Measurements from ENCODE around the gene CFAP47. TPM values are rescaled to one million over a fixed set of nuclear protein-coding genes. Genes with fewer than 3 reads are reported as not detected.
"Not testable (repeated sequence)": the region's sequence is repeated elsewhere in the genome, so short reads cannot be mapped to it uniquely, and the experiment has no call there.

Gene CFAP47
- total RNA-seq, 1 experiment from 2014 or later, result 0.21 TPM

- DNase-seq, result no peak
- Mint-ChIP-seq H3K4me3 (ENCODE audit: low read depth, unreplicated experiment) (no peak overlapping the region), H3K36me3 (ENCODE audit: insufficient read depth, unreplicated experiment) (no peaks in the 10 kb centered on the region), H3K4me1 (ENCODE audit: low read depth, unreplicated experiment) (no peaks in the 10 kb centered on the region), H3K9me3 (ENCODE audit: low read depth, unreplicated experiment) (no peaks in the 10 kb centered on the region), H3K27ac (ENCODE audit: unreplicated experiment) (no peak overlapping the region), H3K27me3 (ENCODE audit: unreplicated experiment) (no peaks in the 10 kb centered on the region)
- intact Hi-C loops (cut with micrococcal nuclease; ENCODE audit: unreplicated experiment), result no loop called here
- CTCF ChIA-PET, result interaction anchor here (0.6 kb wide), 1 partner anchor 481 kb away, joined by 6 read pairs; no protein-coding TSS in a partner anchor
- TF ChIP-seq CTCF (IDR thresholded peaks at IDR 0.05; ENCODE audit: unreplicated experiment), result no peak
- no TSS peak for BruUV-seq (replicated peaks)
Measured at GRCh38 chrX:36071061-36071460, 151.5 kb downstream of the CFAP47 start.

- H3K27ac Mint-ChIP-seq (ENCODE audit: unreplicated experiment); intact Hi-C loops (cut with micrococcal nuclease; ENCODE audit: unreplicated experiment); H3K27me3 Mint-ChIP-seq (ENCODE audit: unreplicated experiment); H3K4me1 Mint-ChIP-seq (ENCODE audit: low read depth, unreplicated experiment); DNase-seq; H3K36me3 Mint-ChIP-seq (ENCODE audit: insufficient read depth, unreplicated experiment); H3K9me3 Mint-ChIP-seq (ENCODE audit: low read depth, unreplicated experiment); H3K4me3 Mint-ChIP-seq (ENCODE audit: low read depth, unreplicated experiment); CTCF ChIA-PET; BruUV-seq (replicated peaks): not testable (repeated sequence)
Measured at GRCh38 chrX:36075009-36075408, 155.5 kb downstream of the CFAP47 start.

GRCh38 chrX:36083256-36083655 is 163.7 kb downstream of the CFAP47 start:
- Mint-ChIP-seq H3K9me3 (ENCODE audit: low read depth, unreplicated experiment) (peaks cover 5% of the 10 kb centered on the region), H3K27ac (ENCODE audit: unreplicated experiment) (no peak overlapping the region), H3K27me3 (ENCODE audit: unreplicated experiment) (no peaks in the 10 kb centered on the region), H3K4me1 (ENCODE audit: low read depth, unreplicated experiment) (no peaks in the 10 kb centered on the region), H3K36me3 (ENCODE audit: insufficient read depth, unreplicated experiment) (no peaks in the 10 kb centered on the region), H3K4me3 (ENCODE audit: low read depth, unreplicated experiment) (no peak overlapping the region)
- BruUV-seq (replicated peaks), result no TSS peak
- no peak for TF ChIP-seq CTCF (IDR thresholded peaks at IDR 0.05; ENCODE audit: unreplicated experiment)
- CTCF ChIA-PET, result no interaction called here
- DNase-seq, result no peak
- intact Hi-C loops (cut with micrococcal nuclease; ENCODE audit: unreplicated experiment), result no loop called here

- intact Hi-C loops (cut with micrococcal nuclease; ENCODE audit: unreplicated experiment), result no loop called here
- no TSS peak for BruUV-seq (replicated peaks)
- Mint-ChIP-seq H3K4me1 (ENCODE audit: low read depth, unreplicated experiment) (no peaks in the 10 kb centered on the region), H3K9me3 (ENCODE audit: low read depth, unreplicated experiment) (no peaks in the 10 kb centered on the region), H3K4me3 (ENCODE audit: low read depth, unreplicated experiment) (no peak overlapping the region), H3K36me3 (ENCODE audit: insufficient read depth, unreplicated experiment) (no peaks in the 10 kb centered on the region), H3K27ac (ENCODE audit: unreplicated experiment) (no peak overlapping the region), H3K27me3 (ENCODE audit: unreplicated experiment) (no peaks in the 10 kb centered on the region)
- CTCF ChIA-PET, result no interaction called here
- no peak for DNase-seq
- no peak for TF ChIP-seq CTCF (IDR thresholded peaks at IDR 0.05; ENCODE audit: unreplicated experiment)
Measured at GRCh38 chrX:36087366-36087765, 167.8 kb downstream of the CFAP47 start.

GRCh38 chrX:36088939-36089338 is 169.4 kb downstream of the CFAP47 start:
- H3K27me3 Mint-ChIP-seq (ENCODE audit: unreplicated experiment); intact Hi-C loops (cut with micrococcal nuclease; ENCODE audit: unreplicated experiment); H3K27ac Mint-ChIP-seq (ENCODE audit: unreplicated experiment): not testable (repeated sequence)

More at GRCh38 chrX:36088939-36089338, 169.4 kb downstream of the CFAP47 start:
- H3K4me3 Mint-ChIP-seq (ENCODE audit: low read depth, unreplicated experiment); BruUV-seq (replicated peaks); DNase-seq; H3K9me3 Mint-ChIP-seq (ENCODE audit: low read depth, unreplicated experiment); H3K36me3 Mint-ChIP-seq (ENCODE audit: insufficient read depth, unreplicated experiment); CTCF ChIA-PET; H3K4me1 Mint-ChIP-seq (ENCODE audit: low read depth, unreplicated experiment): not testable (repeated sequence)

All from Calu3 (cell line).